Caco-2 (cell line): ENCODE measurements around the gene KLRC3. TPM values are rescaled to one million over a fixed set of nuclear protein-coding genes. Genes with fewer than 3 reads are reported as not detected.
A peak's percentile ranks its signal among the peaks of the same experiment; 100 is the strongest.
"Not testable (repeated sequence)": the region's sequence is repeated elsewhere in the genome, so short reads cannot be mapped to it uniquely, and the experiment has no call there.

ENCODE experiments used
- Bru-seq: library from RNA; stranded (reverse); fragments of 400-500 nt; gene quantifications from one replicate; lab custom pipeline; 2021; lab: Mats Ljungman, UMichigan
- BruChase-seq, 2 experiments: library from RNA; stranded (reverse); fragments of 400-500 nt; gene quantifications; one replicate each; lab custom pipeline; 2021; lab: Mats Ljungman, UMichigan
- BruUV-seq: library from RNA; stranded (reverse); fragments of 400-500 nt; replicated peaks from 2 replicates; lab custom pipeline; 2021; lab: Mats Ljungman, UMichigan
- CTCF ChIA-PET: fragments of 300-600 bp; sonication (Branson Sonifier 250); formaldehyde crosslinking; loops from one replicate; lab custom pipeline; 2022; ENCODE audit warnings: antibody characterized with exemption; lab: Charles Lee
- POLR2A ChIA-PET: fragments of 300-600 bp; sonication (Branson Sonifier 250); formaldehyde crosslinking; loops from one replicate; lab custom pipeline; 2022; ENCODE audit warnings: antibody characterized with exemption; lab: Charles Lee
- DNase-seq, 2 experiments: peaks; one replicate each; pipeline versions ENCODE4 v3.0.0 to v3.0.0-alpha.2; 2020 to 2022
- H3K27me3 ChIP-seq: replicated peaks from 2 replicates; pipeline ENCODE4 v1.6.0; 2011; ENCODE audit warnings: low read length; ENCODE audit not compliant: control insufficient read depth, insufficient read depth
- H3K36me3 ChIP-seq: 2 replicates; pipeline ENCODE4 v1.5.1; 2011; ENCODE audit warnings: low read length; ENCODE audit not compliant: control insufficient read depth, insufficient read depth
- H3K4me1 ChIP-seq: fragments of 250-450 bp; sonication (Bioruptor Pico); 2 replicates; pipeline ENCODE4 v1.5.1; 2020; ENCODE audit warnings: mild to moderate bottlenecking
- H3K4me3 ChIP-seq: 2 replicates; pipeline ENCODE4 v1.5.1; 2011; ENCODE audit warnings: low read depth, mild to moderate bottlenecking, control low read depth, low read length
- H3K9me3 ChIP-seq: fragments of 250-450 bp; sonication (Bioruptor Pico); 2 replicates; pipeline ENCODE4 v1.5.1; 2020; ENCODE audit warnings: mild to moderate bottlenecking, moderate library complexity
- H3K27ac Mint-ChIP-seq: one replicate; pipeline ENCODE4 v1.8.0; 2022; ENCODE audit warnings: mixed read lengths; ENCODE audit not compliant: unreplicated experiment
- H3K27me3 Mint-ChIP-seq: one replicate; pipeline ENCODE4 v1.8.0; 2022; ENCODE audit warnings: mixed read lengths; ENCODE audit not compliant: insufficient read depth, unreplicated experiment
- H3K36me3 Mint-ChIP-seq: one replicate; pipeline ENCODE4 v1.8.0; 2022; ENCODE audit warnings: mild to moderate bottlenecking, mixed read lengths; ENCODE audit not compliant: insufficient read depth, unreplicated experiment
- H3K4me1 Mint-ChIP-seq: one replicate; pipeline ENCODE4 v1.8.0; 2022; ENCODE audit warnings: low read depth, mixed read lengths; ENCODE audit not compliant: unreplicated experiment
- H3K4me3 Mint-ChIP-seq: one replicate; pipeline ENCODE4 v1.8.0; 2022; ENCODE audit warnings: mild to moderate bottlenecking, moderate library complexity, mixed read lengths; ENCODE audit not compliant: unreplicated experiment
- H3K9me3 Mint-ChIP-seq: one replicate; pipeline ENCODE4 v1.8.0; 2022; ENCODE audit warnings: mixed read lengths; ENCODE audit not compliant: unreplicated experiment
- CTCF ChIP-seq, 2 experiments: fragments of 200-600 bp in 1 of 2; IDR thresholded peaks; 1 replicate in 1 of 2; 2 replicates in 1 of 2; pipeline versions ENCODE4 v1.5.1 to v1.8.0; 2011 to 2022; ENCODE audit warnings: antibody characterized with exemption in 1 of 2, control low read depth in 1 of 2, inconsistent platforms in 1 of 2, low read depth in 1 of 2, low read length in 1 of 2, mild to moderate bottlenecking in 1 of 2, moderate library complexity in 1 of 2; ENCODE audit not compliant: insufficient read depth in 1 of 2, severe bottlenecking in 1 of 2, unreplicated experiment in 1 of 2
- intact Hi-C: fragments of 100-400 bp; cut with micrococcal nuclease; formaldehyde crosslinking; loops from one replicate; pipeline ENCODE4 v1.10.0; 2022; ENCODE audit not compliant: unreplicated experiment
- long read RNA-seq: library from polyadenylated mRNA; stranded (forward); transcript quantifications from one replicate; pipeline ENCODE4 v2.0.0, GENCODE V29; 2022
- total RNA-seq: library from RNA; stranded (reverse); gene quantifications from 2 replicates; pipeline ENCODE4 v1.2.3, GENCODE V29; 2022

Gene KLRC3
- total RNA-seq (not detected in 2 replicates), Bru-seq, nascent RNA (not detected), BruChase-seq, experiment 1, labeled RNA remaining after a 2-hour chase (not detected), BruChase-seq, experiment 2, labeled RNA remaining after a 6-hour chase (percentile 6 among the genes with signal in this experiment)
- long read RNA-seq: 0 reads

- POLR2A ChIA-PET, H3K4me3 Mint-ChIP-seq, H3K27ac Mint-ChIP-seq, BruUV-seq, H3K4me1 ChIP-seq, H3K4me3 ChIP-seq, DNase-seq, H3K9me3 Mint-ChIP-seq, H3K36me3 ChIP-seq, H3K27me3 ChIP-seq, CTCF ChIA-PET, H3K27me3 Mint-ChIP-seq, H3K9me3 ChIP-seq, intact Hi-C loops, H3K36me3 Mint-ChIP-seq, H3K4me1 Mint-ChIP-seq: not testable (repeated sequence)
Observed at GRCh38 chr12:10420334-10420733, at the start of gene KLRC3. Gene KLRC3 (minus strand): TSS chr12:10420595. CDS start chr12:10420550, 45 bp downstream.

- no peaks in the 10 kb centered on the region for H3K27me3 ChIP-seq
- no peak overlapping the region for H3K4me3 ChIP-seq
- no peaks in the 10 kb centered on the region for H3K36me3 ChIP-seq
- no peaks in the 10 kb centered on the region for H3K4me1 ChIP-seq
- no TSS peak for BruUV-seq
- no peak for TF ChIP-seq CTCF (IDR thresholded peaks at IDR 0.05; ENCODE audit: insufficient read depth in 1 of 2, low read depth in 1 of 2, low read length in 1 of 2, severe bottlenecking in 1 of 2, unreplicated experiment in 1 of 2)
- no peaks in the 10 kb centered on the region for H3K4me1 Mint-ChIP-seq
- no peaks in the 10 kb centered on the region for H3K9me3 ChIP-seq
- POLR2A ChIA-PET: no interaction called here
- CTCF ChIA-PET: no interaction called here
- H3K36me3 Mint-ChIP-seq: no peaks in the 10 kb centered on the region
- no peaks in the 10 kb centered on the region for H3K9me3 Mint-ChIP-seq
- H3K27ac Mint-ChIP-seq: no peak overlapping the region
- intact Hi-C loops: no loop called here
- DNase-seq: no peak
- no peak overlapping the region for H3K4me3 Mint-ChIP-seq
- peaks cover 13% of the 10 kb centered on the region for H3K27me3 Mint-ChIP-seq
Observed at GRCh38 chr12:10469701-10470100, 49.3 kb upstream of the KLRC3 start.

- no peak overlapping the region for H3K27ac Mint-ChIP-seq
- BruUV-seq: no TSS peak
- H3K36me3 Mint-ChIP-seq: no peaks in the 10 kb centered on the region
- CTCF ChIA-PET: no interaction called here
- TF ChIP-seq CTCF (IDR thresholded peaks at IDR 0.05; ENCODE audit: insufficient read depth in 1 of 2, low read depth in 1 of 2, low read length in 1 of 2, severe bottlenecking in 1 of 2, unreplicated experiment in 1 of 2): no peak
- H3K4me1 Mint-ChIP-seq: no peaks in the 10 kb centered on the region
- H3K27me3 Mint-ChIP-seq: peaks cover 23% of the 10 kb centered on the region
- intact Hi-C loops: no loop called here
- Histone ChIP-seq H3K4me3 (no peak overlapping the region), H3K36me3 (no peaks in the 10 kb centered on the region), H3K4me1 (no peaks in the 10 kb centered on the region), H3K9me3 (peaks cover 7% of the 10 kb centered on the region), H3K27me3 (no peaks in the 10 kb centered on the region)
- no peaks in the 10 kb centered on the region for H3K9me3 Mint-ChIP-seq
- POLR2A ChIA-PET: no interaction called here
- H3K4me3 Mint-ChIP-seq: no peak overlapping the region
- DNase-seq: no peak
Observed at GRCh38 chr12:10466311-10466710, 45.9 kb upstream of the KLRC3 start.
